GM21619 (cell line): ENCODE data around the gene CMIP.

Experiments used
- ATAC-seq: cut with Tn5 transposase; IDR thresholded peaks from one replicate; pipeline ENCODE4 v1.9.1; 2021; ENCODE audit not compliant: unreplicated experiment

Gene CMIP

GRCh38 chr16:81446907-81447268 lies 2.3 kb downstream of the CMIP start:
- ATAC-seq, result no peak

- no peak for ATAC-seq
These were observed 2.9 kb downstream of the CMIP start for GRCh38 chr16:81447383-81448101.

- no peak for ATAC-seq
These were observed 3.8 kb downstream of the CMIP start for GRCh38 chr16:81448154-81449131.

- ATAC-seq, result no peak
These were observed 4.6 kb downstream of the CMIP start for GRCh38 chr16:81449241-81449640.

- ATAC-seq, result no peak
These were observed 5.4 kb downstream of the CMIP start for GRCh38 chr16:81449899-81450608.

GRCh38 chr16:81450783-81451491 lies 6.3 kb downstream of the CMIP start:
- no peak for ATAC-seq

- no peak for ATAC-seq
These were observed 7.4 kb downstream of the CMIP start for GRCh38 chr16:81451753-81452680.

- no peak for ATAC-seq
These were observed 8.6 kb downstream of the CMIP start for GRCh38 chr16:81453091-81453728.

- ATAC-seq, result no peak
These were observed 9.4 kb downstream of the CMIP start for GRCh38 chr16:81454044-81454443.

GRCh38 chr16:81455006-81455405 lies 10.4 kb downstream of the CMIP start:
- ATAC-seq, result no peak

GRCh38 chr16:81455720-81456494 lies 11.3 kb downstream of the CMIP start:
- no peak for ATAC-seq

GRCh38 chr16:81456523-81457325 lies 12.1 kb downstream of the CMIP start:
- ATAC-seq, result no peak

GRCh38 chr16:81457326-81458133 lies 12.9 kb downstream of the CMIP start:
- no peak for ATAC-seq

GRCh38 chr16:81458149-81458669 lies 13.6 kb downstream of the CMIP start:
- ATAC-seq, result no peak

- no peak for ATAC-seq
These were observed 14.4 kb downstream of the CMIP start for GRCh38 chr16:81458827-81459598.

GRCh38 chr16:81460075-81460474 lies 15.5 kb downstream of the CMIP start:
- no peak for ATAC-seq
